HPDE6-E6E7 (cell line): ENCODE results near the gene IRS1.

Source experiments
- DNase-seq: peaks from one replicate; pipeline ENCODE4 v3.0.0; 2011; ENCODE audit warnings: missing footprints; ENCODE audit errors: extremely low spot score

The IRS1 gene

DNA sequence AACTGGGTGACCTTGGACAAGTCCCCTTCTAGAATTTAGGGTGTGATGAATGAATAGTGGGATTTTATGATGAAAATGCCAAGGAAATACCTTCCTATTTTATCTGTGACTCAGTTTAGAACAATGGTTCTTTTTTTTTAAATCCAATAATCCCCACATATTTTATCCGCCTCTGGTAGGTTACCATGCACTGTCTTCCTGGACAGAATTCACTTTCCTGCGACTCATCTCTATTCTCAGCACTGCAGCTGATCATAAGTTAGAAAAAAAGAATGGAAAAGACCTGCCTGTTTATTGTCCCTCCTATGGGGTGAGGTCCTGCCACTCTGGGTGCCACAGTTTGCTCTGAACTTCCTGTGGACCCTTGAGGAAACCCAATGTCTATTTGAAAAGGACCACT lies 73.1 kb downstream of the IRS1 start:
- DNase-seq: no peak

- no peak for DNase-seq
These were observed 74.3 kb downstream of the IRS1 start for GRCh38 chr2:226725126-226725860.

- no peak for DNase-seq
These were observed 78.1 kb downstream of the IRS1 start for GRCh38 chr2:226721541-226721940.

DNA sequence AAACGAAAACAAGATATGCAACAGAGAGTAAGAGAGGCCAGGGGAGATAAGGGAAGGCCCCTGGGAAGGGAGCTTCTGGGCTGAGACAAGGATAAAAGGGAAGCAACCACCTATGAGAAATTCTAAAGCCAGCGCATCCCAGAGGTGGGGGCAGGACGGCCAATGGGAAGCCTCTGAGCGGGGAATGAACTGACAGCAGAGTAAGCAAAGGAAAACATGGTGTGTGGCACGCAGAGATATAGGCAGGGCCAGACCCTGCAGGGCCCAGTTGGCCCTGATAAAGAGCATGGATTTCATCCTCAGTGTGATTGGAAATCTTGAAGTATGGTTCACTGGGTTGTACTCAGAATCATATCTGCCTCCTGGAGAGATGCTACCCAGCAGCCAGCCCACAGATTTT lies 78.7 kb downstream of the IRS1 start:
- no peak for DNase-seq

DNA sequence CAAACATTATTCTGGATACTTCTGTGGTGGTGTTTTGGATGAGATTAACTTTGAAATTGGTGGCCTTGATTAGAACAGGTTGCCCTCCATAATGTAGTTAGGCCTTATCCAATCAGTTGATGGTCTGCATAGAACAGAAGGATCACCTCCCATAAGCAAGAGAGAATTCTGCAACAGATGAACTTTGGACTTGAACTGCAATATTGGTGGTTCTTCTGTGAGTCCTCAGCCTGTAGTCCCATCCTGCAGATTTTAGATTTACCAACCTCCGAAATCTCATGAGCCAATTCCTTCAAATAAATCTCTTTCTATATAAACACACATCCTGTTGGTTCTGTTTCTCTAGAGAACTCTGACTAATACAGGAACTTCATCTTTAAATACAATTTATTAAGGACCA lies 81.9 kb downstream of the IRS1 start:
- no peak for DNase-seq

DNA sequence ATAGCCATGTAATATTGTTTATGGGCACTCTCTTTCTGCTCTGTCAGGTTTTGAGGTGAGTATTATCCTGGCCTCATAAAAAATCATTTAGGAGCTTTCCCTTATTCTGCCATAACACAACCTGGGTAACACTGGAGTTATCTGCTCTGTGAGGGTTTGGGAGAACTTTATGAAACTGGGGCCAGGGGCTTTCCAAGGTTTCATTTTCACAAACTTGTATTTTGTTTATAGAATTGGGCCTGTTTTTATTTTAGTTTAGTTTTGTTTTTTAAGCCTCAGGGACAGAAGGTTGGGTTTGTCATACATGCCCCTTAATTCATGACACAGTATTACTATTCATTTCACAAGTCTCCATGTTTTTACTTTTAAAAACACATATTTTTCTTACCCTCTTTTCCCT lies 83.5 kb downstream of the IRS1 start:
- DNase-seq: no peak

DNA sequence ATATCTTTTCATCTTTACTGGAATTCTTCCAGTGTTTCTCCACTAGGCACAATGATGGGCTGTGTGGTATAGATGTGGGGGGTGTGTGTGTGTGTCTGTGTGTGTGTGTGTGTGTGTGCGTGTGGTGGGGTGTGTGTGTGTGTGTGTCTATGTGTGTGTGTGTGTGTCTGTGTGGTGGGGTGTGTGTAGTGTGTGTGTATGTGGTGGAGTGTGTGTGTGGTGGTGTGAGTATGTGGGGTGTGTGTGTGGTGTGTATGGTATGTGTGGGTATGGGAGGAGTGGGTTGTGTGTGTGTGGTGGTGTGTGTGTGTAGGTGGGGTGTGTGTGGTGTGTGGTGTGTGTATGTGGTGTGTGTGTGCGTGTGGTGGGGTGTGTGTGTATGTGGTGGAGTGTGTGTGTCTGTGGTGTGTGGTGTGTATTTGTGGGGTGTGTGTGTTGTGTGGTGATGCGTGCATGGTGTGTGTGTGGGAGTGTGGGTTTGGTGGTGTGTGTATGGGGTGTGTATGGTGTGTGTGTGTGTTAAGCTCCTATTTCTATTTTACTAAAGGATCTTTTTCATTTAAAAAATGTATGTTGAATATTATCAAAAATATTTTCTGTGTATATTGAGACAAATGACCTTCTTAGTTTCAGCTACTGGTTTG lies 84.2 kb downstream of the IRS1 start:
- DNase-seq: no peak

GRCh38 chr2:226712941-226713340 lies 86.7 kb downstream of the IRS1 start:
- DNase-seq: no peak

DNA sequence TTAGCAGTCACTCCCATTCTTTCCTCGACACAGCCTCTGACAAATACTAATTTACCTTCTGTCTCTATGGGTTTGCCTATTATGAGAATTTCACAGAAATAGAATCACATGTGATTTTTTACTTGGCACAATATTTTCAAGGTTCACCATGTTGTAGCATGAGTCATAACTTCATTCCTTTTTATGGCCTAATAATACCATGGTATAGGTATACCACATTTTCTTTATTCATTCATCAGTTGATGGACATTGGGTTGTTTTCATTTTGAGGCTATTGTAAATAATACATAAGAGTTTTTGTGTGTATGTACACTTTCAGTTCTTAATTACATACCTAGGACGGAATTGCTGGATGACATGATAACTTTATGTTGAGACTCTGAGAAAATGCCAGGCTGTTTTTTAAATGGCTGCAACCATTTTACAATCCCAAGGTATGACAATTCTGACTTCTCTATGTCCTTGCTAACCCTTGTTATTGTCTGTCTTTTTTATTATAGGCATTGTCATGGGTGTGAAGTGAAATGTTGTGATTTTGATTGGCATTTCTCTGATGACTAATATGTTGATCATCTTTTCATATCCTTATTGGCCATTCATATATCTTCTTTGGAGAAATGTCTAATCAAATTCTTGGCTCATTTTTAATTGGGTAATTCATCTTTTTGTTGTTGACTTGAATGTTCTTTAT lies 87.9 kb downstream of the IRS1 start:
- no peak for DNase-seq

- DNase-seq: no peak
These were observed 92.1 kb downstream of the IRS1 start for GRCh38 chr2:226707499-226707898.

- DNase-seq: no peak
These were observed 93.7 kb downstream of the IRS1 start for GRCh38 chr2:226705965-226706364.

DNA sequence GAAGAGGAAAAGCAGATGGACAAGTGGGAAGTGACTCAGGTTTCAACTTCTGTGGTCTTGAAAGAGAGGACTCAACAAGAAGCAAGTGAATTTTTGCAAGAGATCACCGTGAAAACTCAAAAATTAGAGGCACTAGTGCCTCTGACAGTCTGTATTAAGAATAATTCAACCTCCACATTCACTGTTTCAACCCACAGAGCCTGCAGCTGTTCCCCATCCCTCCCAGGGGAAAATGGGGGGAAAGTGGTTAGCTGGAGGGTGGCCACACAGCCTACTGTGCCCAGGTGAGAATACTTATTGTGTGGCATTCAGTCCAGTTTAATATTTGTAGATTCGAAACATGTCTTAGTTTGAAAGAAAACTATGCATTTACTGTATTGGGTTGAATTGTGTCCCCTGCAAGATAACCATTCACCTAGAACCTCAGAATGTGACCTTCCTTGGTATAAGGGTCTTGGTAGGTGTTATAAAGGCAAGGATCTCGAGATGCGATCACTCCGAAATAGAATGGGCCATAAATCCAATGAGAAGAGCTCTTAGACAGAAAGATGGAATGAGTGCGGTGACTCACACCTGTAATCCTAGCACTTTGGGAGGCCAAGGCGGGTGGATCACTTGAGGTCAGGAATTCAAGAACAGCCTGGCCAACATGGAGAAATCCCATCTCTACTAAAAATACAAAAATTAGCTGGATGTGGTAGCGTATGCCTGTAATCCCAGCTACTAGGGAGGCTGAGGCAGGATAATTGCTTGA lies 94.3 kb downstream of the IRS1 start:
- no peak for DNase-seq

GRCh38 chr2:226703514-226703913 lies 96.1 kb downstream of the IRS1 start:
- DNase-seq: no peak

DNA sequence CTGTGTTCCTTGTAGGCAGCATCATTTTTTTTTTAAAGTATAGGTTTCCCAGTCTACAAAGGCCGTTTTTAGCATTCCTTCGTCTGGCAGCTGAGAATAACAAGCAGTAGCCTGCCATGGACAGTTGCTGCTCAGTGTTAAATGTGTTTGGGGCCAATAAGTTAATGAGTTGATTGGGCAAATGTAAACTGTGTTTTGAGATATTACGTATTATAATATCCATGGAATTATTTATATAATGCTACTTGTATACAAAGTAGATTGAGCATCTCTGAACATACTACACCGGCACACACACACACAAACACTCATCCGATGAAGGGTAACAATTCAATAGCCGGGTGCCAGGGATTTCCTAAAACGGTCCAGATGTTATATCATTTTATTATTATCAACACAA lies 97.2 kb downstream of the IRS1 start:
- DNase-seq: no peak

- DNase-seq: no peak
These were observed 98.6 kb downstream of the IRS1 start for GRCh38 chr2:226701052-226701451.

DNA sequence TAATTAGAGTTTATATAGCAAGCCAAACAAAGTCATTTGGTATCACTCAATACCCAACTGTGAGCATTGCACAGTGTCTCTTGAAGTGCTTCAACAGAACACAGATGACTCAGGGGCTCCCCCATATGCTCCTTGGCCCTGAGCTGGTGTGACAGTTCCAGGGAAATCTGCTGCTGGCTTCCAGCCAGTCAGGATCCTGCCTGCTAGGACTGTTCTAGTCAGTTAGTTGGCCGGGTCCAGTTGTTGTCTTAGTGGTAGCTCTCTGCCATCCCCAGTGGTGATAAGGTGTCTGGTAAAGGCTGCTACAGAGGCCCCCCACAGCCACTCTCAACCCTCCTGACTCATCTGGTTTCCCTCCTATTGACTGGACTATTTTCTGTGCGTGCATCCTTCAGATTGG lies 100.3 kb downstream of the IRS1 start:
- no peak for DNase-seq

DNA sequence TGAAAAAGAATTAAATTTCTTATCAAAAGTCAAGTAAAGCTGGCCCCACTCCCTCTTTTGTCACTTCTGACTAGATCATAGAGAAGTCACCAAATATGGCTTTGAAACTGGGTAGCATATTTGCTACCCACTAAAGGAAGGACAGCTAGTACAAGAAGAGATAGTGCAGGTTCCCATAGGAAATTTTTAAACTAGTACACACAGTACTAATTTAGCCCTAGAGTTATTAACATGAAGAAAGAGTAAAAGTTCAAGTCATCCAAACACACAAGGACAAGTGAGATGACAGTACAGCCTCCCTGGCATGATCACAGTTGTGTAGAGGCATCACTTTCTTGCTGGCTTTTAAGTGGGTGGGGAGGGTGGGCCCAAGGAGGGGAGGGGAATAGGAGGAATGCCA lies 100.9 kb downstream of the IRS1 start:
- no peak for DNase-seq

- no peak for DNase-seq
These were observed 104.9 kb downstream of the IRS1 start for GRCh38 chr2:226694586-226695284.

DNA sequence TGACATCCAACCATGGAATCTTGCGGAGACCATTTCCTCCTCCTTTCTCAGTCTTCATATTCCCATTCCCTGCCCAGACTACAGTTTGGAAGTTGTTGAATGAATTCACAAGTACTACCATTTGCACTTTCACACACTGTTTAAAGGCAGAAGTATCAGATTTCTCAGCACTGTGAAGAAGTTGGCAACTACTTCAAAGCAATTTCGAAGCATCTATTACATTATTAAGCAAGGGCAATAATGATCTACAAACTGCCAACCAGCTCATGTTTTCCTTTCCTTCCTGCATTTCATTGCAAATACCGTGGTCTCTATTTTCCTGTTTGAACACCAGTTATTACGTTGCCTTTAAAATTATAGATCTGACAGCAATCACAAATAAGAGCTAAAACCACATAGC lies 105.5 kb downstream of the IRS1 start:
- no peak for DNase-seq

DNA sequence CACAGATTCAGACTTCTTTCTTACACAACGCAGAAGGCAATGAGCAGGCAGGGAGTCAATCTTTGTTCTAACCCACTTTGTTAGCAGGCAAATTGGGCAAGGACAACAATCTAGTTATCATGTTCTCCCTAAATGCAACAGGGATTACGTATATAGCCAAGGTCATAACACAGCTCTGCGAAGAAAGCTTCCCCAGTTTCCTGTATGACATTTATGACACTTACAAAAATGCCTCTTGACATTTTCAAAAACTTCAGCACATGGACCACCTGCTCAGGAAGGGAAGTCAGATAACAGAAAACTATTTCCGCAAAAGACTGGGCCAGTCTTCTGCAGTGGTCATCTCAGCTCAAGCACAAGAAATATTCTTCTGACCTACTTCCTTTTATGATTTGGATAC lies 106.1 kb downstream of the IRS1 start:
- no peak for DNase-seq

GRCh38 chr2:226692521-226693126 lies 107.0 kb downstream of the IRS1 start:
- DNase-seq: peak; percentile 10
